HepG2 (cell line): ENCODE results near the gene KIF3A.

Experiments used
- KLF6 ChIP-seq: IDR thresholded peaks from 2 replicates; pipeline ENCODE4 v1.8.0; 2016; ENCODE audit warnings: missing biosample characterization, missing genetic modification reagents
- TCF12 ChIP-seq, 2 experiments: fragments of 450-650 bp in 1 of 2; sonication (generic) in 1 of 2; formaldehyde crosslinking in 1 of 2; IDR thresholded peaks; 2 replicates each; pipeline versions ENCODE4 v1.6.1 to v1.8.0; 2017 to 2022; ENCODE audit warnings: antibody characterized with exemption in 1 of 2, mild to moderate bottlenecking in 1 of 2, missing genetic modification reagents in 1 of 2, moderate library complexity in 1 of 2
- ZKSCAN5 ChIP-seq: sonication (generic); formaldehyde crosslinking; IDR thresholded peaks from 2 replicates; pipeline ENCODE4 v1.5.1; 2020; ENCODE audit warnings: mild to moderate bottlenecking, missing genetic modification reagents
- ZNF205 ChIP-seq: IDR thresholded peaks from 2 replicates; pipeline ENCODE4 v1.6.1; 2018; ENCODE audit warnings: missing biosample characterization, missing genetic modification reagents
- TF ChIP-seq, protein P1 (sequence below), 2 experiments: sonication (generic) in 1 of 2; formaldehyde crosslinking in 1 of 2; IDR thresholded peaks; 2 replicates each; pipeline versions ENCODE4 v1.4.0 to v1.6.1; 2018 to 2020; ENCODE audit warnings: missing genetic modification reagents in 2 of 2, borderline replicate concordance in 1 of 2, low read depth in 1 of 2, mild to moderate bottlenecking in 1 of 2, missing biosample characterization in 1 of 2
- TF ChIP-seq, protein P2 (sequence below): sonication (generic); formaldehyde crosslinking; IDR thresholded peaks from 2 replicates; pipeline ENCODE4 v1.5.0; 2020; ENCODE audit warnings: mild to moderate bottlenecking, missing genetic modification reagents, moderate library complexity
- TF ChIP-seq, protein P3 (sequence below), 2 experiments: IDR thresholded peaks; 2 replicates each; pipeline ENCODE4 v1.6.1; 2011 to 2012; ENCODE audit warnings: low read length in 2 of 2, borderline replicate concordance in 1 of 2, low read depth in 1 of 2, mild to moderate bottlenecking in 1 of 2, moderate library complexity in 1 of 2
- TF ChIP-seq, protein P4 (sequence below): sonication (generic); formaldehyde crosslinking; IDR thresholded peaks from 2 replicates; pipeline ENCODE4 v1.5.1; 2020; ENCODE audit warnings: missing genetic modification reagents, mild to moderate bottlenecking, borderline replicate concordance
- TF ChIP-seq, protein P5 (sequence below): sonication (generic); formaldehyde crosslinking; conservative IDR thresholded peaks from 2 replicates; pipeline ENCODE4 v1.8.0; 2022; ENCODE audit warnings: mild to moderate bottlenecking, moderate library complexity, missing genetic modification reagents
- TF ChIP-seq, protein P6 (sequence below): sonication (generic); formaldehyde crosslinking; IDR thresholded peaks from 2 replicates; pipeline ENCODE4 v1.4.0; 2020; ENCODE audit warnings: missing genetic modification reagents, mild to moderate bottlenecking, borderline replicate concordance
- TF ChIP-seq, protein P7 (sequence below): IDR thresholded peaks from 2 replicates; pipeline ENCODE4 v1.6.1; 2012; ENCODE audit warnings: inconsistent platforms
- TF ChIP-seq, protein P8 (sequence below): sonication (generic); formaldehyde crosslinking; IDR thresholded peaks from 2 replicates; pipeline ENCODE4 v1.4.0; 2020; ENCODE audit warnings: mild to moderate bottlenecking, missing genetic modification reagents
- TF ChIP-seq, protein P9 (sequence below): sonication (generic); formaldehyde crosslinking; conservative IDR thresholded peaks from 2 replicates; pipeline ENCODE4 v1.4.0; 2020; ENCODE audit warnings: missing genetic modification reagents

DNA sequence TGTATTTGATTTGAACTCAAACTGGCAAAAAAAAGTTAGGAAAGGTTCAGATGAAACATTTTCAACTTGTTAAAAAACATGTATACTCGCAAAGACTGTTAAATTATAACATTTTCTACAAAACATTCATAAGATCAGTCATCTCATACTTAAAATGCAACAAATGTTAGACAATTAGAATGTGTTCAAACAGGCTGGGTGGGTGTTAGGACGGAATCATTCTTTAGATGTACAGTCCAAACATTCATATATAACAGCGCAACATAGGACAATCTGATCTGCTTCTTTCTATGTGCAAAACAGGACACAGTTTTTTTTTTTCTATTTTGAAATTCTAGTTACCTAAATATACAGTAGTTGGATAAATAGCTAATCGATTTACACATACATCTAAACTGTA lies 41.4 kb downstream of the KIF3A start:
- TF ChIP-seq, protein P1, sequence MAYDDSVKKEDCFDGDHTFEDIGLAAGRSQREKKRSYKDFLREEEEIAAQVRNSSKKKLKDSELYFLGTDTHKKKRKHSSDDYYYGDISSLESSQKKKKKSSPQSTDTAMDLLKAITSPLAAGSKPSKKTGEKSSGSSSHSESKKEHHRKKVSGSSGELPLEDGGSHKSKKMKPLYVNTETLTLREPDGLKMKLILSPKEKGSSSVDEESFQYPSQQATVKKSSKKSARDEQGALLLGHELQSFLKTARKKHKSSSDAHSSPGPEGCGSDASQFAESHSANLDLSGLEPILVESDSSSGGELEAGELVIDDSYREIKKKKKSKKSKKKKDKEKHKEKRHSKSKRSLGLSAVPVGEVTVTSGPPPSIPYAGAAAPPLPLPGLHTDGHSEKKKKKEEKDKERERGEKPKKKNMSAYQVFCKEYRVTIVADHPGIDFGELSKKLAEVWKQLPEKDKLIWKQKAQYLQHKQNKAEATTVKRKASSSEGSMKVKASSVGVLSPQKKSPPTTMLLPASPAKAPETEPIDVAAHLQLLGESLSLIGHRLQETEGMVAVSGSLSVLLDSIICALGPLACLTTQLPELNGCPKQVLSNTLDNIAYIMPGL (CRISPR knock-in tag; IDR thresholded peaks at IDR 0.05; ENCODE audit: borderline replicate concordance in 1 of 2, low read depth in 1 of 2): no peak
- TF ChIP-seq ZKSCAN5 (no peak), ZNF205 (CRISPR knock-in tag) (no peak), KLF6 (CRISPR knock-in tag) (no peak), TCF12 (IDR thresholded peaks at IDR 0.05) (no peak), TCF12 (CRISPR knock-in tag; IDR thresholded peaks at IDR 0.05) (no peak)
- TF ChIP-seq, protein P2, sequence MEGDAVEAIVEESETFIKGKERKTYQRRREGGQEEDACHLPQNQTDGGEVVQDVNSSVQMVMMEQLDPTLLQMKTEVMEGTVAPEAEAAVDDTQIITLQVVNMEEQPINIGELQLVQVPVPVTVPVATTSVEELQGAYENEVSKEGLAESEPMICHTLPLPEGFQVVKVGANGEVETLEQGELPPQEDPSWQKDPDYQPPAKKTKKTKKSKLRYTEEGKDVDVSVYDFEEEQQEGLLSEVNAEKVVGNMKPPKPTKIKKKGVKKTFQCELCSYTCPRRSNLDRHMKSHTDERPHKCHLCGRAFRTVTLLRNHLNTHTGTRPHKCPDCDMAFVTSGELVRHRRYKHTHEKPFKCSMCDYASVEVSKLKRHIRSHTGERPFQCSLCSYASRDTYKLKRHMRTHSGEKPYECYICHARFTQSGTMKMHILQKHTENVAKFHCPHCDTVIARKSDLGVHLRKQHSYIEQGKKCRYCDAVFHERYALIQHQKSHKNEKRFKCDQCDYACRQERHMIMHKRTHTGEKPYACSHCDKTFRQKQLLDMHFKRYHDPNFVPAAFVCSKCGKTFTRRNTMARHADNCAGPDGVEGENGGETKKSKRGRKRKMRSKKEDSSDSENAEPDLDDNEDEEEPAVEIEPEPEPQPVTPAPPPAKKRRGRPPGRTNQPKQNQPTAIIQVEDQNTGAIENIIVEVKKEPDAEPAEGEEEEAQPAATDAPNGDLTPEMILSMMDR: no peak
- TF ChIP-seq, protein P3, sequence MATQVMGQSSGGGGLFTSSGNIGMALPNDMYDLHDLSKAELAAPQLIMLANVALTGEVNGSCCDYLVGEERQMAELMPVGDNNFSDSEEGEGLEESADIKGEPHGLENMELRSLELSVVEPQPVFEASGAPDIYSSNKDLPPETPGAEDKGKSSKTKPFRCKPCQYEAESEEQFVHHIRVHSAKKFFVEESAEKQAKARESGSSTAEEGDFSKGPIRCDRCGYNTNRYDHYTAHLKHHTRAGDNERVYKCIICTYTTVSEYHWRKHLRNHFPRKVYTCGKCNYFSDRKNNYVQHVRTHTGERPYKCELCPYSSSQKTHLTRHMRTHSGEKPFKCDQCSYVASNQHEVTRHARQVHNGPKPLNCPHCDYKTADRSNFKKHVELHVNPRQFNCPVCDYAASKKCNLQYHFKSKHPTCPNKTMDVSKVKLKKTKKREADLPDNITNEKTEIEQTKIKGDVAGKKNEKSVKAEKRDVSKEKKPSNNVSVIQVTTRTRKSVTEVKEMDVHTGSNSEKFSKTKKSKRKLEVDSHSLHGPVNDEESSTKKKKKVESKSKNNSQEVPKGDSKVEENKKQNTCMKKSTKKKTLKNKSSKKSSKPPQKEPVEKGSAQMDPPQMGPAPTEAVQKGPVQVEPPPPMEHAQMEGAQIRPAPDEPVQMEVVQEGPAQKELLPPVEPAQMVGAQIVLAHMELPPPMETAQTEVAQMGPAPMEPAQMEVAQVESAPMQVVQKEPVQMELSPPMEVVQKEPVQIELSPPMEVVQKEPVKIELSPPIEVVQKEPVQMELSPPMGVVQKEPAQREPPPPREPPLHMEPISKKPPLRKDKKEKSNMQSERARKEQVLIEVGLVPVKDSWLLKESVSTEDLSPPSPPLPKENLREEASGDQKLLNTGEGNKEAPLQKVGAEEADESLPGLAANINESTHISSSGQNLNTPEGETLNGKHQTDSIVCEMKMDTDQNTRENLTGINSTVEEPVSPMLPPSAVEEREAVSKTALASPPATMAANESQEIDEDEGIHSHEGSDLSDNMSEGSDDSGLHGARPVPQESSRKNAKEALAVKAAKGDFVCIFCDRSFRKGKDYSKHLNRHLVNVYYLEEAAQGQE (IDR thresholded peaks at IDR 0.05; ENCODE audit: borderline replicate concordance in 1 of 2, low read depth in 1 of 2, low read length in 2 of 2): no peak
- TF ChIP-seq, protein P4, sequence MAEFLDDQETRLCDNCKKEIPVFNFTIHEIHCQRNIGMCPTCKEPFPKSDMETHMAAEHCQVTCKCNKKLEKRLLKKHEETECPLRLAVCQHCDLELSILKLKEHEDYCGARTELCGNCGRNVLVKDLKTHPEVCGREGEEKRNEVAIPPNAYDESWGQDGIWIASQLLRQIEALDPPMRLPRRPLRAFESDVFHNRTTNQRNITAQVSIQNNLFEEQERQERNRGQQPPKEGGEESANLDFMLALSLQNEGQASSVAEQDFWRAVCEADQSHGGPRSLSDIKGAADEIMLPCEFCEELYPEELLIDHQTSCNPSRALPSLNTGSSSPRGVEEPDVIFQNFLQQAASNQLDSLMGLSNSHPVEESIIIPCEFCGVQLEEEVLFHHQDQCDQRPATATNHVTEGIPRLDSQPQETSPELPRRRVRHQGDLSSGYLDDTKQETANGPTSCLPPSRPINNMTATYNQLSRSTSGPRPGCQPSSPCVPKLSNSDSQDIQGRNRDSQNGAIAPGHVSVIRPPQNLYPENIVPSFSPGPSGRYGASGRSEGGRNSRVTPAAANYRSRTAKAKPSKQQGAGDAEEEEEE (CRISPR knock-in tag): no peak
- TF ChIP-seq, protein P5, sequence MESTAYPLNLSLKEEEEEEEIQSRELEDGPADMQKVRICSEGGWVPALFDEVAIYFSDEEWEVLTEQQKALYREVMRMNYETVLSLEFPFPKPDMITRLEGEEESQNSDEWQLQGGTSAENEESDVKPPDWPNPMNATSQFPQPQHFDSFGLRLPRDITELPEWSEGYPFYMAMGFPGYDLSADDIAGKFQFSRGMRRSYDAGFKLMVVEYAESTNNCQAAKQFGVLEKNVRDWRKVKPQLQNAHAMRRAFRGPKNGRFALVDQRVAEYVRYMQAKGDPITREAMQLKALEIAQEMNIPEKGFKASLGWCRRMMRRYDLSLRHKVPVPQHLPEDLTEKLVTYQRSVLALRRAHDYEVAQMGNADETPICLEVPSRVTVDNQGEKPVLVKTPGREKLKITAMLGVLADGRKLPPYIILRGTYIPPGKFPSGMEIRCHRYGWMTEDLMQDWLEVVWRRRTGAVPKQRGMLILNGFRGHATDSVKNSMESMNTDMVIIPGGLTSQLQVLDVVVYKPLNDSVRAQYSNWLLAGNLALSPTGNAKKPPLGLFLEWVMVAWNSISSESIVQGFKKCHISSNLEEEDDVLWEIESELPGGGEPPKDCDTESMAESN (CRISPR knock-in tag): no peak
- TF ChIP-seq, protein P6, sequence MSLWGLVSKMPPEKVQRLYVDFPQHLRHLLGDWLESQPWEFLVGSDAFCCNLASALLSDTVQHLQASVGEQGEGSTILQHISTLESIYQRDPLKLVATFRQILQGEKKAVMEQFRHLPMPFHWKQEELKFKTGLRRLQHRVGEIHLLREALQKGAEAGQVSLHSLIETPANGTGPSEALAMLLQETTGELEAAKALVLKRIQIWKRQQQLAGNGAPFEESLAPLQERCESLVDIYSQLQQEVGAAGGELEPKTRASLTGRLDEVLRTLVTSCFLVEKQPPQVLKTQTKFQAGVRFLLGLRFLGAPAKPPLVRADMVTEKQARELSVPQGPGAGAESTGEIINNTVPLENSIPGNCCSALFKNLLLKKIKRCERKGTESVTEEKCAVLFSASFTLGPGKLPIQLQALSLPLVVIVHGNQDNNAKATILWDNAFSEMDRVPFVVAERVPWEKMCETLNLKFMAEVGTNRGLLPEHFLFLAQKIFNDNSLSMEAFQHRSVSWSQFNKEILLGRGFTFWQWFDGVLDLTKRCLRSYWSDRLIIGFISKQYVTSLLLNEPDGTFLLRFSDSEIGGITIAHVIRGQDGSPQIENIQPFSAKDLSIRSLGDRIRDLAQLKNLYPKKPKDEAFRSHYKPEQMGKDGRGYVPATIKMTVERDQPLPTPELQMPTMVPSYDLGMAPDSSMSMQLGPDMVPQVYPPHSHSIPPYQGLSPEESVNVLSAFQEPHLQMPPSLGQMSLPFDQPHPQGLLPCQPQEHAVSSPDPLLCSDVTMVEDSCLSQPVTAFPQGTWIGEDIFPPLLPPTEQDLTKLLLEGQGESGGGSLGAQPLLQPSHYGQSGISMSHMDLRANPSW (CRISPR knock-in tag): no peak
- TF ChIP-seq, protein P7, sequence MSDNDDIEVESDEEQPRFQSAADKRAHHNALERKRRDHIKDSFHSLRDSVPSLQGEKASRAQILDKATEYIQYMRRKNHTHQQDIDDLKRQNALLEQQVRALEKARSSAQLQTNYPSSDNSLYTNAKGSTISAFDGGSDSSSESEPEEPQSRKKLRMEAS: no peak
- TF ChIP-seq, protein P8, sequence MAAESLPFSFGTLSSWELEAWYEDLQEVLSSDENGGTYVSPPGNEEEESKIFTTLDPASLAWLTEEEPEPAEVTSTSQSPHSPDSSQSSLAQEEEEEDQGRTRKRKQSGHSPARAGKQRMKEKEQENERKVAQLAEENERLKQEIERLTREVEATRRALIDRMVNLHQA: no peak
- TF ChIP-seq, protein P9, sequence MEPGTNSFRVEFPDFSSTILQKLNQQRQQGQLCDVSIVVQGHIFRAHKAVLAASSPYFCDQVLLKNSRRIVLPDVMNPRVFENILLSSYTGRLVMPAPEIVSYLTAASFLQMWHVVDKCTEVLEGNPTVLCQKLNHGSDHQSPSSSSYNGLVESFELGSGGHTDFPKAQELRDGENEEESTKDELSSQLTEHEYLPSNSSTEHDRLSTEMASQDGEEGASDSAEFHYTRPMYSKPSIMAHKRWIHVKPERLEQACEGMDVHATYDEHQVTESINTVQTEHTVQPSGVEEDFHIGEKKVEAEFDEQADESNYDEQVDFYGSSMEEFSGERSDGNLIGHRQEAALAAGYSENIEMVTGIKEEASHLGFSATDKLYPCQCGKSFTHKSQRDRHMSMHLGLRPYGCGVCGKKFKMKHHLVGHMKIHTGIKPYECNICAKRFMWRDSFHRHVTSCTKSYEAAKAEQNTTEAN: no peak
